Stimulated activated CD4-positive, alpha-beta T cell treated with anti-CD3 and anti-CD28 coated beads, TNF-alpha, amount 100 ng/mL, for 24 hours (primary cell): ENCODE results near the gene PPP1R16B.
A peak's percentile ranks its signal among the peaks of the same experiment; 100 is the strongest.

Experiments
- DNase-seq, 3 experiments: peaks; one replicate each; pipeline ENCODE4 v3.0.0-alpha.2; 2020; ENCODE audit warnings: low read depth in 3 of 3

PPP1R16B gene

DNA sequence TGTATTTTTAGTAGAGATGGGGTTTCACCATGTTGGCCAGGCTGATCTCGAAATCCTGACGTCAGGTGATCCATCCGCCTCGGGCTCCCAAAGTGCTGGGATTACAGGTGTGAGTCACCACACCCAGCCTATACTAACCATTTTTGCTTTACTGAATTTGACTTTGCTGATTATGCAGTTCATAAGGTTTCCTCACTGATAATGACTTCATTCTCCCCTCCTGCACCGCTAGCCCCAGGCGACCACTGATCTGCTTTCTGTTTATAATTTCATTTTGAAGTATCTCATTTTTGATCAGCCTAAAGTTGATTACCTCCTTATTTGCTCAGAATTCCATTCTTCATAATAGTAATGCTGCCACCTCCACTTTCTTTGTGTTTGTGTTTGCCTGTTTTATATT is 72.0 kb downstream of the PPP1R16B start:
- no peak for DNase-seq

DNA sequence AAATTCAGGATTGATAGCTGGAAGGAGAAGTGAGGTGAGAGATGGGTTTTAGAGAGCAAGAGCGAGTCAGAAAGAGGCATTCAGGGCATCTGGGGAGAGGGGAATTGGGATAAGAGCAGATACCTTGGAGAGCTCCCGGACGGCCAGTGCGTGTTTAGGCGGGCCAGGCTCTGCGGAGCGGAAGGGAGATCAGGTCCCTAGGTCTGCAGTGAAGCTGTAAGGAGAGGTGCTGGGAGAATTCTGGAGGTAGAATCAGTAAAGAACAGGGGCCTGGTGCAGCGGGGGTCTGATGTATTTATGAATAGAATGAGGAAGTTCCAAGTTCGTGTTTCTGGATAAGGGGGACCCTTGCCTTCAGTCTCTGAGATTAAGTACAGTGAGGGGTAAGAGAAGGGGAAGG is 73.4 kb downstream of the PPP1R16B start:
- no peak for DNase-seq

DNA sequence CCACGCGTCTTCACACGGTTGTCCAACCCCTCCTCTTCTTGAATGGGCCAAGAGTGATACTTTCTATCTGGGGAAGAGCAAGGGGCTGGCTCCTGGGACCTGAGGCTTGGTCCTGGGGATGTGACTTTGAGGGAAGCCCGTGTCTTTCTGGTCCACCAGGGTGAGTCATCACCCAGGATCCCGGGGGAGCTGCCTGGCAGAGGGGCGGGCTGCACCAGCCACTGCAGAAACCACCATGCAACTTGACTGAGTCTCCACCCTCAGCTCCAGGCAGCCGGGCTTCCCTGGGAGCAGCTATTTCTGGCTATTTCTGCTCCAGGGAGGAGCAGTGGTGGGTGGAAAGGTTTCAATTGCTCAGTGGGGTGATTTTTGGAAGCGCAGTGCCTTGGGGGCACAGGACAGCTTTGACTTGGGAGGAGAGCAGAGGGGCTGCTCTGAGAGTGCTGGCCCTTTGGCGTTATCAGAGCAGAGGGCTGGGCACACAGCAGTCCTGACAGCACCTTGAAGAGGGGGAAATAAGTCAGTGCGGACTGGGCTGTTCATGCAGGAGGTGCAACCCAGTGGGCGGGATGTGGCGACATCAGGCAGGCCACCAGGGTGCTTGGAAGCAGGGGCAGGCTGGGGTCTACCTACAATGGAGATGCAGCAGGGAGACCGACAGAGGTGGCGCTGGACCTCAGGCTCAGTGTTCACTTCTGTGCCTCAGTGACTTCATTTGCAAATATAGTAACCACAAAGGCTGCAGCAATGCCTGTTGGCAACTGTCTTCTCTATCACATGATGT is 75.6 kb downstream of the PPP1R16B start:
- no peak for DNase-seq

DNA sequence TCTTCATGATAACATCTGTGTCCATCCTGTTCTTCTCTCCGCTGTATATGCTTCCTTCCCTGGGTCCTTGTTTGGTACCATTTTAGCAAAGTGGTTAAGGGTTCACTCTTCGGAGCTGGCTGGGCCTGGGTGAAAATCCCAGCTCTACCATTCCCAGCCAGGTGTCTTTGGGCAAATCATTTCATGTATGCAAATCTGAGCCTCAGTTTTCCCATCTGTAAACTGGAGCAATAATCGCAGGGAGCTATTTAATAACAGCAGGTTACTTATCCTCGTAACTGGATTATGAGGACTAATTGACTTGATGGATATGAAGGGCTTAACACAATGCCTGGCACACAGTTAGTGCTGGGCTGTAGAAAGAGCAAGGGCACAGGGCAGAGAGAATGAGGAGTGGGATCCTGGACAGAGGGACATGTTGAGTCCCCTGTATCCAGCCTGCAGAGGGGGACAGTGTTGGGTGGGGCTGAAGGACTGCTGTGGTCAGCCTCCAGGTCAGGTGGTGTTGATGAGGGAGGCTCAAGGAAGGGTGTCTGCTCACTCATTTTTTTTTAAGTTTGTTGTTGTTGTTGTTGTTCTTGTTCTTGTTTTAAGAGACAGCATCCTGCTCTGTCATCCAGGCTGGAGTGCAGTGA is 76.4 kb downstream of the PPP1R16B start:
- no peak for DNase-seq

DNA sequence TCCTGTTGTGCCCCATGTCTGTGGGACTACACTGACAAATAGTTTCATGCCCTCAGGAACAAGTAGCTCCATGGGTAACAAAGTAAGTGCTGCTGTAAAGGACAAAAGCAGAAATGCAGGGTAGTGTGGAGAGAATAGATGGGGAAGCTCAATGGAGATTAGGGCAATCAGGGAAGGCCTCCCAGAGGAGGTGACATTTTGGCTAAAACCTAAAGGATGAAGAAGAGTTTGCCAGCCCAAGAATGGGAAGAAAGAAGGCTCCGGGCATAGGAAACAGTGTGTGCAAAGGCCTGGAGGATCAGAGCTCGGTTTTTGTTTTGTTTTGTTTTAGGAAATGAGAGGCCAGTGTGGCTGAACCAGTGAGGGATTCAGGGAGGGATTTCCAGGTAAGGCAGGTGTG is 77.1 kb downstream of the PPP1R16B start:
- no peak for DNase-seq

DNA sequence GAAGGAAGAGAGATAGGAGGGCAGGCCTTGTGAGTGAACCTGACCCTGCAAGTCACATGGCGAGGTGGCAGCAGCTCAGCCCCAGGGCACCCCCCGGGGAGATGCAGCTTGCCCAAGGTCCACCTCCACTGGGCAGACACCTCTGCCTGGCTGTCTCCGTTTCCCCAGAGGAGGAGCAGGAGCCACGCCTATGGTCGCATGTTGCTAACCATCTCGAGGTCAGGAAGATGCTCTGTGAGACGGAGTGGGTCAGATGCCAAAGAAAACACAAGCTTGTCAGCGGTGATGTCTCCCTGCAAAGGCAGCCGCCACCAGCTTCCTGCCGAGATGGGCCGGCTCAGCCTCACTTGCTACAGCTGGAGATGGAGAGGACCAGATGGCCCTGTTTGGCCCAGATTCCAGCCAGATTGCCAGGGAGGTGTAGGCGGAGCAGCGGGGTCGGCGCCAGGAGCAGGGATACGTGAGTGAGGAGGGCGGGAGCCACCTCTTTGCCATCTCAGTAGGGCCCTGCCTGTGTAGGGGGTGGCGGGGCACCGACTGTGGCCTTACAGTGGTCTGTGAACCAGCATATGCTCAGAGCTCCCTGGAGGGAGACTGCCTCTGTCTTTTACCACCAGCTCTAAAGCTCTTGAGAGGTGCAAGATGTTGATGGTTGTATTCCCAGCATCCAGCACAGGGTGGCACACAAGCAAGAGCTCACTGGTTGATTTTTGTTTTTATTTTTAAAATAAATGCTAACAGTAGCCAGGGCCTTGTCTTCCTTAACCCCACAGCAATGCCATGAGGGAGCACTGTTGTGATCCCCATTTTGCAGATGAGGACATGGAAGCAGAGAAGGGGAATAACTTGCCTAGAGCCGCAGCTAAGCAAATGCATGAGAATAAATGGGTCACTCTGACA is 77.8 kb downstream of the PPP1R16B start:
- no peak for DNase-seq

DNA sequence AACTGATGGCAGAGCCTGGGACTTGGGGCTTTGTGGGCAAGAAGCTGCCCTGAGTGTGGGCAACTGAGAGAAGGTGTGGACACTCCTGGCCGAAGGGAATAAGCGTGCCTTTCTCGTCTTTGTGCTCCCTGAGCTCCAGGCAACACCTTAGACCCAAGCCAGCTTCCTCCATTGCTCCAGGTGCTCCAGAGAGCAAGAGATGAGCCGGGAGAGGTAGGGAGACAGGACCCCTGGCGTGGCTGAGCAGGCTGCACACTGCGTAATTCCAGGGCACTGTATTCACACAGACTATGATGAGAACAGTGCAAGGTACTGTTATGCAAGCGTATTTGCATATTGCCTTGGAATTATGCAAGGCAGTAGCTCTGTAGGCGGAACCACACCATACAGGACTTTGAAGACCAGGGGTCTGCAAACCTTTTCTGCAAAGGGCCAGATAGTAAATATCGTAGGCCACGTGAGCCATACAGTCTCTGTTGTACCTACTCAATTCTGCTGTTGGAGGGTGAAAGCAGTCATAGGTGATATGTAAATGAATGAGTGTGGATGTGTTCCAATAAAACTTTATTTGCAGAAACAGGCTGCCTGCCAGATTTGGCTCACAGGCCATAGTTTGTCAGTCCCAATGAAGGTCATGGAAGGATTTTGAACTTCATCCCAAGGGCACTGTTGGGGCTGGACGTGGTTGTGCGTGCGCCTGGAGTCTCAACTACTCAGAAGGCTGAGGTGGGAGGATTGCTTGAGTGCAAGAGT is 78.7 kb downstream of the PPP1R16B start:
- no peak for DNase-seq

DNA sequence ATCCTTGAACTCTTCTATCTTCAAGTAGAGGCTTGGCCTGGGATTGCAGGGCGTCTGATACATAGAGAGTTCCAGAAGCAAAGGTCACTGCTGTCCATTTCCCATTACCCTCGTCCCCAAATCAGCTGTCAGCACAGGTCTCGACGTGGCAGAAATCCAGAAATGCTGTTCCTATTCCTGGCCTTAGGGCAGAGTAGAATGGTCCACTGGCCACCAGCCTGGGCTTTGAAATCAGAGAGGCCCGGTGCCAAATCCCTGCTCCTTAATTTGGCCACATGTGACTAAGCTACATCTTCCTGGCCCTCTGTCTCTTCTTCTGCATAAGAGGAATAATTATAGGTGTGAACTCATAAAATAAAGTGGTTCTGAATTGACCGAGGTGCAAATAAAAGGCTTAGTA is 79.9 kb downstream of the PPP1R16B start:
- no peak for DNase-seq

DNA sequence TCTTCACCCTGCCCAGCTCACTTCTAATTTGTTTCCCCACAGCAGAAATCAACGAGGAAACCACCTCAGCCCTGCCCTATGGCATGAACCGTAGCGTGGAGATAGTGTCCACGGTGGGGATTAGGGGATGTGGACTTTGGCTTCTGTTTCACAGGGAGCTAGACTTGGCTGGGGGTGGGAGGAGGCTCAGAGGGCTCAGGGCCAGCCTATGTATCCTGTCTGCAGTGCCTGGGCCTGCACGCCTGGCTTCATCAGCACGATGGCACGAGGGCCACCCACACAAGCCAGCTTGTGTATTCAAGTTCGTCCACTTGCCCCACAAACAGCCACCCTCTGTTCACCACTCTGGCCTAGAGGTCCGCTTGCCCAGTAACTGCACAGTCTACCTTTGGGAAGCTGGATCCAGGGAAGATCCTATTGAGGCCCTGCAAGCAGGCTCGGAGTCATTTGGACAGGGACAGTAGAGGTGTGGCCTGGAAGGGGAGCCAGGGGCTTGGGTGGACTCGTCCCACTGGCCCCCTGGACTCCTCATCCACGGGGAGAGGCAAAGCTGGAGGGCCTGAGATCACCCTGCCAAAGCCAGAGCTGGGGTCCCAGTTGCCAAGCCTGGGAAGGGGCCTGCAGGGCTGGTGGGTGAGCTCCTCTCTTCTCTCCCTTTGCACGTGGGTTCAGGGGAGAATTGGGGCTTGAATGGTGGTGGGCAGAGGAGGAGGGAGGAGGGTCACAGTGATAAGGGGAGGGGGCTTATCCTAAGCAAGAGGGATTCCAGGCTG is 82.7 kb downstream of the PPP1R16B start:
- DNase-seq: no peak

DNA sequence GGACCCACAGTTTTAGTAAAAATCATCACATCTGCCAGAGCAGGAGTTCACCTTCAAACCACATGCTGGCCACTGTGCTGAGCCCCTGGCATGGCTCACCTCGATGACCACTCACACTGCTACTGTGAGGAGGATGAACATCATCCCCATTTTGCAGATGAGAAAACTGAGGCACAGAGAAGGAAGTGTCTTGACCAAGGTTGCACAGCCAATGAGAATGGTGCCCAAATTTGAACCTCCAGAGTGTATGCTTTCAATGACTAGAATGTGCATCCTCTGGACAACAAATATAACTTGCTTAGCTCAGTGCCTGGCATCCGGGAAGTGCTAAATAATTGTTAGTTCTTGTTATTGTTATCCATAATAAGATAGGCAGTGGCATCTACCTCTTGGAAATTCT is 83.6 kb downstream of the PPP1R16B start:
- no peak for DNase-seq

DNA sequence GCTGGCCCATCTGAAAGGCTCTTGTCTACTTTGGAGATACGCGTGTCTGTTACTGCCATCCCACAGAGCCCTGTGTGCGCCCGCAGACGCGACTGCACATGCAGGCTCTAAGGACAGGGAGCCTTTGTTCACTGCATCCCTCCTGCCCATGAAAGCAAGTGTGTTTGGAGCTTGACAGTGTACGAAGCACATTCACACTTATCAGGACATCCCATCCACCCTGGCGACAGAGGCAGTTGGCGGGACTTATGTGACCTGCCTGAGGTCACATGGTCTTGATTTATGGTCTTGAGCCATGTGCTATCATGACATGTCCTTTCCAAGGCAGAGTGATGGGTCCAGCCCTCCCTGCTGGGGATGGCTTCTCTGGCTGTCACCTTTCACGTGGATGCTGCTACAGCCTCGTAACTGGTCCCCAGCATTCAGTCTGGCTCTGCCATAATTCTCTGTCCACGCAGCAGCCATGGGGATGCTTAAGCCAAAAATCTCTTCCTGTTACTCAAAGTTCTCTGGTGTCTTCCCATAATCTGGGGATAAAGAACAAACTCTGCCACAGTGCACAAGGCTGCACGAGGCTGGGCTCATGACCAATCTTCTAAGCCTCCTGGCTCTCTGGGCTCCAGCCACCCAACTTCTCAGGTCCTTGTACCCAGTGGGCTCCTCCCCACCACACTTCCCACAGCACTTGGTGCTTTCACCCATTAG is 84.4 kb downstream of the PPP1R16B start:
- DNase-seq: no peak

DNA sequence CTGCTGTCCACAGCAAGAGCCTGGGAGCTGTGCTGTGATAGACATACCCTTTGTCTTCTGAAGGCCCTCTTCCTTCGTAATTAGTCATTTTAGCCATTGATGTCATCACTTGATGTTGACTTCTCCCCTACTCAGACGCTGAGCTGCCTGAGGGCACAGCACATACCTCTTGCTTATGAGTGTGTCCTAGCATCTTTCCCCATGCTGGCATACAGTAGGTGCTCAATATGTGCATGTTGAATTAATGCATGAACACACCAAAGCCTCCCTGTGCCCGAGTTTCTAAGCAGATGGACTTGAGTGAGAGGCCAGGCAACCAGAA is 85.0 kb downstream of the PPP1R16B start:
- DNase-seq: no peak

DNA sequence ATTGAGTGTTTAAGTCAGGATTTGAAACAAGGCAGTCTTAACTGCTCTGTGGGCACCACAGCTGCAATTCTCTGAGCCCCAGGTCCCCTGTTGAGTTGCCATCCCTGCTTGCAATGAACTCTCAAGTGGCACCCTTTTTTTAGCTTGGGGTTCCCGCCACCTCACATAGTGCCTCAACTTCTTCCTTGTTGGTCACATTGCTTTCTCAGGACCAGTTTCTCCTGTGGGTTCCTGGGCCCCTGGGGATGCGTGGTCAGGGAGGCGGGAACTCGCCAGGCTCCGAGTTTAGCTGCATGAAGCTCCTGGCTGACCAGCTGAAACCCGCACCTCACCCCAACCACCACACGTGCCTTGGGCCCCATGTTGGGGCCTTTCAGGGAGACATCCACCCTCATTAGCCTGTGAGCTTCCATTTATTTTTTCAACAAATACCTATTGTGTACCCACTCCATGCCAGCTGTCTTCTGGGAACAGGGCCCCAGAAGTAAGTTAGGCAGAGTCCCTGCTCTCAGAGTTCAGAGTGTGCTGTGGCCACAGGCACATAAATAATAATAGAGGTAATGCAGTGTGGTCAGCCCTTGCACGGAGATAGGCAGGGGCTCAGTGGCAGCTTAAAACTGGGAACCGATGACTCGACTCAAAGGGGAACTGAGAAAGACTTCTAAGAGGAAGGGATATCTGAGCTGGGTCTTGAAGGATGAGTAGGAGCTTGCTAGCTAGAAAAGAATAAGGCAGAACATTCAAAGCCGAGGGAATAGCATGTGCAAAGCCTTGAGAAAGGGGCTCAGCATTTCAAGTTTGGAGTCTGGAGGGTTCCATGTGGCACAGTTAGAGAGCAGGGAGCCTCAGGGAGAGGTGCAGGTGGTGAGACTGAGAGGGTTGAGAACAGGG is 86.8 kb downstream of the PPP1R16B start:
- no peak for DNase-seq

DNA sequence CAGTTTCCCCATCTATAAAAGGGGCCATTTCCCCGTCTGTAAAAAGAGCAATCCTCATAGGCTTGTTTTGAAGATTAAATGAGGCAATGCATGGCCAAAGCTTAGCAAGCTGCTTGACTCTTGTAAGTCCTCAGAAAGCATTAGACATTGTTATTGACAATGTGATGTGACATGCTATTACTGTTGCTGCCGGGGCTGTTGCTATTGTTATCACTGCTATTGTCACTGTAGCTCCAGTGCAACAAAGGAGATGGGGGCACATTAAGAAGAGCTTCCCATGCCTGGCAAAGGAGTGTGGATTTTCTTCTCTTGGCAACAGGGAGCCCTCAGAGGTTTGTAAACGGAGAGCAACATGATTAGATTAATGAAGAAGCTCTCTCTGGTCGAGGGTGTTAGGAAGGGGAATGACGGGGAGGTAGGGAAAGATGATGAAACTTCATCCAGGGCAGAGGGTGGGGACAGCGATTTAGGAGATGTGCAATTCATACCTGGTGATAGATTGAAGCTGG is 87.6 kb downstream of the PPP1R16B start:
- DNase-seq: no peak

DNA sequence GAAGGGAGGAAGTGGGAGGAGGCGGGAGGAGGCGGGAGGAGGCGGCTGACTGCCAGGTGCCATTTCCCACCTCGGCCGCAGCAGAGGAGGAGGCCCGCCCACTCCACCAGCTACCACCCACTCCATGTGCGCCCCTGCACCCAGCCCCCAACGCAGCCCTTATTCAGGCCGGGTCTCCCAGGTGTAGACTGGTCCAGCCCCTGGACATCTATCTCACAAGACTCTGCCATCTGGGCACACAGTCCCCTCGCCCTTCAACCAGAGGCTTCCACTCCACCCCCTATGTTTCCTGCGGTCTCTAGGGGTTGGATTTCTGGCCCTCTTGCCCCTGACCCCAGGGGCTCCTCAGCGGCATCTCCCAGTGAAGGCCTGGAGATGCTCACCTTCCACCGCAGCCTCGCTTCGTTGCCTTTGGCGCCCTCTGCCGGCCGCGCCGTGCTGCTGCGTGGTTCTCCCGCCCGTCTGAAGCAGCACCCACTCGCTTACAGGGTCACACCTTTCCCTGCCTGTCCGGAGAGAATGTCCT is 88.1 kb downstream of the PPP1R16B start:
- DNase-seq: peak; percentile 69 to 79 (median 72)

DNA sequence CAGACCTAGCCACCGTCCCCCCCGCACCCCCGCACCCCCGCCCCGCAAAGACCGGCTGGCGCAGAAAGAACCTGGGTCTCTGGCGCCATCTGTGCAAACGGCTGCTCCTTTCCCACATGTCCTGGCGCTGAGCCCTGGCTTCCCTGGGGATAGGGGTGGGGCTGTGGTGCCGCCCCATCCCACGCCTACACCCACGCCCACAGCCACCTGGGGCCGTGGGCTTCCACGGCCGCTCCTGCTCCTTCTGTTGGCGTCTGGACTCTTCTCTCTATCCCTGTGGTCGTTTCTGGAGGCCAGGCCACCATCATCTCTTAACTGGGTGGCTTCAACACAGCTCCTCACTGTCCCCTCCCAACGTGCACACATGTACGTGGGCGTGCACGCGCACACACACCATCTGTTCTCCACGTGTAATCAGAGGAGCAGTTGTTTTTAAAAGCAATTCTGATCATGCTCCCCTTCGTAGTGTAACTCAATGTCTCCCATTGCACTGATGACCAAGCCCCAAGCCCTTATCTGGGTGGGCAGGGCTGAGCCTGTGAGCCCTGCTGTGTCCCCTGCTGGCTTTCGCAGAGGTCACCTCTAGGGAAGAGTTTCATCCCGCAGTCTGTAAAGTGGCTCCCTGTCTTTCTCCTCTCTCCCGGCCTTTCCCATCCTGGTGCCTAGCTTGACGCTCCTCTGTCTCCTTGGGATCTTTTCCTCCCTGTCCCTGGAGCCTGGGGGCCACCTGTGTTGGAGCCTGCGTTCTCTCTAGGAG is 88.8 kb downstream of the PPP1R16B start:
- no peak for DNase-seq

DNA sequence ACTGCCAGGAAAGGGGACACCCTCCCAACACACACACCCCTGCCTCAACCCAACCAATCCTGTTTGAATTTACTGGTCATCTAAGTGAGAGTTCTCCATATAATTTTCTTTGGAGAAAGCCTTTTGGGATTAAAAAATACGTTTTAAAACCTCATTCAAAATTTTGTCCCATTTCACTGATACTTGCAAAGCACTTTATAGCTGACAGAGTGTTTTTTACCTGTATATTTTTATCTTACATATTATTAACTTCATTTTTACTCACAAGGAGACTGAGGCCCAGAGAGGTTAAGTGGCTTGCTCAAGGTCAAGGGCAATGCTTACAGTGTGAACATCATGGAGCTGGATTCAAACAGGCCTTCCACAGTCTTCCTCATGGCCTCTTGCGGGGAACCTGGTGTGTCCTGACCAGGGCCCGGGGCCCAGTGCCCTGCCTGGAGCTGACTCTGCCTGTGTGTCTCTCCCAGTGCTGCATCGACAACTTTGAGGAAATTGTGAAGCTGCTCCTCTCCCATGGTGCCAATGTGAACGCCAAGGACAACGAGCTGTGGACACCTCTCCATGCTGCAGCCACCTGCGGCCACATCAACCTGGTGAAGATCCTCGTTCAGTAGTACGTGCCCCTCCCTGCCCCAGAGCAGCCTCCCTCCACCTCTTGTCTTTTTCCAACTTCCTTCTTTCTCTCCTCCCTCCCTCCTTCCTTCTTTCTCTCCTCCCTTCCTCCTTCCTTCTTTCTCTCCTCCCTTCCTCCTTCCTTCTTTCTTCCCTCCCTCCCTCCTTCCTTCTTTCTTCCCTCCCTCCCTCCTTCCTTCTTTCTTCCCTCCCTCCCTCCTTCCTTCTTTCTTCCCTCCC is 89.8 kb downstream of the PPP1R16B start:
- no peak for DNase-seq
